Measurements from ENCODE around the gene FAM193B.
A peak's percentile ranks its signal among the peaks of the same experiment; 100 is the strongest.

The FAM193B gene

GRCh38 chr5:177557041-177557647 is 2.8 kb upstream of the FAM193B start:
- ATAC-seq (replicated peaks) = no peak
- peaks cover 15 to 24% of the 10 kb centered on the region in 2 donors for H3K4me1 Mint-ChIP-seq
- no peak overlapping the region for H3K4me3 Mint-ChIP-seq
- H3K27me3 Mint-ChIP-seq = no peaks in the 10 kb centered on the region
- no peak overlapping the region for H3K27ac Mint-ChIP-seq
- H3K9me3 Mint-ChIP-seq = peaks cover 0 to 2% of the 10 kb centered on the region in 2 donors
- H3K36me3 Mint-ChIP-seq = peaks cover 0 to 7% of the 10 kb centered on the region in 2 donors
- no peak for DNase-seq

- ATAC-seq (replicated peaks) (no peak), DNase-seq (no peak)
- Mint-ChIP-seq H3K27ac (no peak overlapping the region), H3K27me3 (no peaks in the 10 kb centered on the region), H3K4me3 (no peak overlapping the region), H3K4me1 (peaks cover 18 to 31% of the 10 kb centered on the region in 2 donors), H3K36me3 (peaks cover 3 to 10% of the 10 kb centered on the region in 2 donors), H3K9me3 (no peaks in the 10 kb centered on the region)
These were observed 1.3 kb upstream of the FAM193B start for GRCh38 chr5:177555665-177556064.

GRCh38 chr5:177555228-177555627 is 865 bp upstream of the FAM193B start:
- no peaks in the 10 kb centered on the region for H3K27me3 Mint-ChIP-seq
- H3K36me3 Mint-ChIP-seq = peaks cover 3 to 12% of the 10 kb centered on the region in 2 donors
- no peaks in the 10 kb centered on the region for H3K9me3 Mint-ChIP-seq
- ATAC-seq (replicated peaks) (no peak), DNase-seq (no peak)
- peaks cover 20 to 35% of the 10 kb centered on the region in 2 donors for H3K4me1 Mint-ChIP-seq
- peak overlapping the region; percentile 90 to 92 for H3K4me3 Mint-ChIP-seq
- H3K27ac Mint-ChIP-seq = no peak overlapping the region

- Mint-ChIP-seq H3K9me3 (no peaks in the 10 kb centered on the region), H3K4me1 (peaks cover 23 to 38% of the 10 kb centered on the region in 2 donors), H3K4me3 (peak overlapping the region; percentile 82 to 92), H3K27ac (peak overlapping the region; percentile 59), H3K36me3 (peaks cover 3 to 14% of the 10 kb centered on the region in 2 donors), H3K27me3 (no peaks in the 10 kb centered on the region)
- DNase-seq (no peak), ATAC-seq (replicated peaks) (peak; percentile 12 to 51)
These were observed 513 bp downstream of the FAM193B start for GRCh38 chr5:177553671-177554429.

GRCh38 chr5:177552839-177553455 is 1.4 kb downstream of the FAM193B start:
- DNase-seq (no peak), ATAC-seq (replicated peaks) (no peak)
- Mint-ChIP-seq H3K4me3 (peak overlapping the region; percentile 82 to 92), H3K36me3 (peaks cover 3 to 16% of the 10 kb centered on the region in 2 donors), H3K27ac (peak overlapping the region; percentile 56), H3K27me3 (no peaks in the 10 kb centered on the region), H3K9me3 (no peaks in the 10 kb centered on the region), H3K4me1 (peaks cover 27 to 42% of the 10 kb centered on the region in 2 donors)

- H3K9me3 Mint-ChIP-seq = no peaks in the 10 kb centered on the region
- peaks cover 8 to 28% of the 10 kb centered on the region in 2 donors for H3K36me3 Mint-ChIP-seq
- H3K4me1 Mint-ChIP-seq = peaks cover 34 to 49% of the 10 kb centered on the region in 2 donors
- DNase-seq (no peak), ATAC-seq (replicated peaks) (peak in 1 of 2 donors; percentile 28)
- H3K27me3 Mint-ChIP-seq = no peaks in the 10 kb centered on the region
- H3K4me3 Mint-ChIP-seq = no peak overlapping the region
- peak overlapping the region; percentile 56 for H3K27ac Mint-ChIP-seq
These were observed 4.2 kb downstream of the FAM193B start for GRCh38 chr5:177550122-177550521.

- Mint-ChIP-seq H3K9me3 (no peaks in the 10 kb centered on the region), H3K27ac (peak overlapping the region; percentile 47), H3K36me3 (peaks cover 8 to 34% of the 10 kb centered on the region in 2 donors), H3K4me1 (peaks cover 28 to 39% of the 10 kb centered on the region in 2 donors), H3K4me3 (no peak overlapping the region), H3K27me3 (no peaks in the 10 kb centered on the region)
- no peak for ATAC-seq (replicated peaks)
- DNase-seq = no peak
These were observed 5.9 kb downstream of the FAM193B start for GRCh38 chr5:177548495-177548894.

GRCh38 chr5:177547736-177548135 is 6.6 kb downstream of the FAM193B start:
- H3K4me3 Mint-ChIP-seq = no peak overlapping the region
- no peaks in the 10 kb centered on the region for H3K9me3 Mint-ChIP-seq
- no peak for ATAC-seq (replicated peaks)
- peaks cover 8 to 33% of the 10 kb centered on the region in 2 donors for H3K36me3 Mint-ChIP-seq
- no peak overlapping the region for H3K27ac Mint-ChIP-seq
- peaks cover 24 to 34% of the 10 kb centered on the region in 2 donors for H3K4me1 Mint-ChIP-seq
- H3K27me3 Mint-ChIP-seq = no peaks in the 10 kb centered on the region
- DNase-seq = no peak

- no peak overlapping the region for H3K4me3 Mint-ChIP-seq
- H3K36me3 Mint-ChIP-seq = peaks cover 5 to 33% of the 10 kb centered on the region in 2 donors
- DNase-seq (no peak), ATAC-seq (replicated peaks) (no peak)
- no peaks in the 10 kb centered on the region for H3K27me3 Mint-ChIP-seq
- H3K9me3 Mint-ChIP-seq = no peaks in the 10 kb centered on the region
- peaks cover 22 to 26% of the 10 kb centered on the region in 2 donors for H3K4me1 Mint-ChIP-seq
- no peak overlapping the region for H3K27ac Mint-ChIP-seq
These were observed 8.1 kb downstream of the FAM193B start for GRCh38 chr5:177546258-177546741.

- DNase-seq = no peak
- Mint-ChIP-seq H3K9me3 (no peaks in the 10 kb centered on the region), H3K36me3 (peaks cover 5 to 33% of the 10 kb centered on the region in 2 donors), H3K27ac (no peak overlapping the region), H3K4me3 (no peak overlapping the region), H3K27me3 (no peaks in the 10 kb centered on the region), H3K4me1 (peaks cover 22 to 23% of the 10 kb centered on the region in 2 donors)
- no peak for ATAC-seq (replicated peaks)
These were observed 8.7 kb downstream of the FAM193B start for GRCh38 chr5:177545487-177546257.

- Mint-ChIP-seq H3K4me3 (no peak overlapping the region), H3K27me3 (no peaks in the 10 kb centered on the region), H3K4me1 (peaks cover 14 to 16% of the 10 kb centered on the region in 2 donors), H3K27ac (no peak overlapping the region), H3K36me3 (peaks cover 12 to 41% of the 10 kb centered on the region in 2 donors), H3K9me3 (no peaks in the 10 kb centered on the region)
- ATAC-seq (replicated peaks) (no peak), DNase-seq (no peak)
These were observed 11.4 kb downstream of the FAM193B start for GRCh38 chr5:177542816-177543465.

GRCh38 chr5:177540438-177540837 is 13.9 kb downstream of the FAM193B start:
- no peak overlapping the region for H3K27ac Mint-ChIP-seq
- no peak overlapping the region for H3K4me3 Mint-ChIP-seq
- H3K4me1 Mint-ChIP-seq = peaks cover 8 to 11% of the 10 kb centered on the region in 2 donors
- no peak for ATAC-seq (replicated peaks)
- peaks cover 14 to 42% of the 10 kb centered on the region in 2 donors for H3K36me3 Mint-ChIP-seq
- no peaks in the 10 kb centered on the region for H3K27me3 Mint-ChIP-seq
- H3K9me3 Mint-ChIP-seq = no peaks in the 10 kb centered on the region
- no peak for DNase-seq

- peaks cover 8 to 11% of the 10 kb centered on the region in 2 donors for H3K4me1 Mint-ChIP-seq
- H3K4me3 Mint-ChIP-seq = no peak overlapping the region
- no peaks in the 10 kb centered on the region for H3K9me3 Mint-ChIP-seq
- H3K36me3 Mint-ChIP-seq = peaks cover 14 to 42% of the 10 kb centered on the region in 2 donors
- no peak overlapping the region for H3K27ac Mint-ChIP-seq
- no peak for DNase-seq
- no peak for ATAC-seq (replicated peaks)
- no peaks in the 10 kb centered on the region for H3K27me3 Mint-ChIP-seq
These were observed 15.0 kb downstream of the FAM193B start for GRCh38 chr5:177539411-177539810.
